NOMO-1 treated with DMSO at 0.1 percent for 48 hours (cell line): ENCODE results near the gene ACOT7.

ENCODE experiments used
- DNase-seq: peaks from one replicate; lab custom pipeline; 2025; ENCODE audit not compliant: unreplicated experiment; lab: John Stamatoyannopoulos, UW

ACOT7 gene

DNA sequence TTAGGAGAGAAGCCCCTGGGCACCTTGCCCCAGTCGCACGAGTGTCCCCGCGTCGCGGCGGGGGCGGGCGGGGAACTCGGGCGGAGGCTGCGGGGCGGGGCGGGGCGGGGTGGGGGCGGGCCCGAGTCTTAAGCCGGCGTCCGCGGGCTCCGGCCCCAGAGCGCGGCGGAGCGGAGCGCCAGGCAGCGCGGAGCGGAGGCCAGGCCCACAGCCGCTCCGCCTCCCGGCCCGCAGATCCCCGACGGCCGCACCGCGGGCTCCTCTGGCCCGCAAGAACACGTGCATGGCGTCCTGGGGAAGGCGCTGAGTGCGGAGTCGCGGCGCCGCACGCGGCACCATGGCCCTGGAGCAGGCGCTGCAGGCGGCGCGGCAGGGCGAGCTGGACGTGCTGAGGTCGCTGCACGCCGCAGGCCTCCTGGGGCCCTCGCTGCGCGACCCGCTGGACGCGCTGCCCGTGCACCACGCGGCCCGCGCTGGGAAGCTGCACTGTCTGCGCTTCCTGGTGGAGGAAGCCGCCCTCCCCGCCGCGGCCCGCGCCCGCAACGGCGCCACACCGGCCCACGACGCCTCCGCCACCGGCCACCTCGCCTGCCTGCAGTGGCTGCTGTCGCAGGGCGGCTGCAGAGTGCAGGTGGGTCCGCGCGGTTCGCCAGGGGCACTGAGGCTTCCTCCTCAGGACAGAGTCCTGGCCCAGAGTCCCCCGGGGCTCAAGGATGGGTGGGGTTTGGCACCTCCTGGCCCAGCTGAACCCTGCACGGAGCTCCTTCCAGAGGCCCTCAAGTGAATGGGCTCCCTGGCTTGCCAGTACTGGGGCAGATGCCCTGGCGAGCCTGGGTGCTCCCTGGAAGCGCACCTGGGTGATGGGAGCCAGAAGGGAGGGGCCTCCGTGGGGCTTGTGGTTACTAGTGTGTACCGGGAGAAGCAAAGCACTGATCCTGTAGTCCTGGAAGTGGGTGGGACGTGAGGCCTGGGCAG lies 31.3 kb upstream of the ACOT7 start, which contains the start of gene ESPN:
Gene ESPN, plus strand, starts transcription at position 158 of the 975 bp plus-strand sequence. Its CDS starts 180 bp downstream, at position 338.
- no peak for DNase-seq

DNA sequence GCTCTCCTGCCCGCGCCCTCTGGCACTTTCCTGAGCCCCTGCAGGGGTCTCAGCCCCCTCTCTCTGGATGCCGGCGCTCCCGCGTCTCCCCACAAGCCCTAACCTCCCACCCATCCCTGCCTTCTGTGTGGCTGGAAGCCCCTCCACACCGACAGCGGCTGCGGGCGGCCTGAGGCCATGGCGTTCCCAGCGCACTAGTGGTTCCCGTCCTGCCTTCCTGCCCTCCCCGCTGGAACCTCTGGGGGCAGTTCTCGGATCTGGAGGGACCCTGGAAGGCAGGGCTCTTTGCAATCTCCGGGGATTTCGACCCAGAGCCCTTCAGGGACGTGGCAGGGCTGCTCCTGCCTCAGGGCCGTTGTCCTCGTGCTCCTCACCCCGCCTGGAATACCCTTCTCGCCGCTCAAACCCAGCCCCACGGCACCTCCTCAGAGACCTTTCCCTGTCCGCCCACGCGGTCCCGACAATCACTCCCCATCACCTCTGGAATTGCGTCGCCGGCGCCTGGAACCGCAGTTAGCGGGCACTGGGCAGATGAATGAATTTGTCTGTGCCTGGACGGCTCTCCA lies 30.5 kb upstream of the ACOT7 start:
- DNase-seq, result no peak

DNA sequence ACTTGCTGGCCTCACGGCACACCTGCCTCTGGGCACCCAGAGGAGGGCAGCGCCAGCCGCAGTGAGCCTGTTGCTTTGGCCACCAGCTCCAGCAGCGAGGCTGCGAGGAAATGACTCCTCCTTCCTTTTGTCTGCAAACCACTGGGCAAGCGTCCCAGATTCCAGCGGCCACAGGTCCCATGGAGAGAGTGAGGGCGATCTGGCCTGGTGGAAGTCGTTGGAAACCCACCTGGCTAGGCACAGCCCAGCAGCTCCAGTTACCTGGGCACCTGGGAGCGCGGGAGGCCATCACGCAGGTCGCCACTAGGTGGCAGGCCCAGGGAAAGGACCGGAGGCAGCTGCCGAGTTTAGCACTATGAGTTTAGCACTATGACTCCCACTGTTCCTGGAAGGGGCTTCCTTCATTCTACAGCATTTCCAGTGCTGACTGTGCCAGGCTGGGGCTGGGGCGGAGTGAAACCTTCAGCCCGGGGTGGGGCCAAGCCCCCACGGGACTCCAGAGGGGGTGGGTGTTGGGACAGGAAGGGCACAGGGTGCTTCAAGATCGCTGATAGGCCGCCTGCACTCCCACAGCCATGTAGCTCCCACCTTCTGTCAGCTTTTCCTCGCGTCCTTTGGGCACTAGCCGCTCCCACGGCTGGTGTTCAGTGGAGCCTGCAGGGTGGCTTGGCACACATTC lies 29.9 kb upstream of the ACOT7 start:
- no peak for DNase-seq

DNA sequence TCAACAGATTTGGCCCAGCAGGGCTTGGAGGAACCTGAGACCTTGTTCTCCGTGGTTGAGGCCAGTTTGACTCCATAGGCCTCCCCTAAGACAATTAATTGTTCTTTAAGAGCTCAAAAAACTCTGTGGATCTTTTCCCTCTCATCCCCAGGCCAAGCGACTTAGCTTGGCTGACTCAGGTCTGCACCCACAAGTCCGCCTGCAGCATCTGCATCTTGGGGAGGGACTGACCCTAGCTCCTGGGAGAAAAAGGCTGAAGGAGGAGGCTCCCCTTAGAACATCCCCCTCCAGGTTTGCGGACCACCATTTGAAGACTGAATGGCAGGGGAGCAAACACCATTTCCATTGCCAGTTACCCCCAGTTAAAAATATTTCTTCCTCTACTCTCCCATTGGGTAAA lies 27.7 kb upstream of the ACOT7 start:
- DNase-seq, result no peak

DNA sequence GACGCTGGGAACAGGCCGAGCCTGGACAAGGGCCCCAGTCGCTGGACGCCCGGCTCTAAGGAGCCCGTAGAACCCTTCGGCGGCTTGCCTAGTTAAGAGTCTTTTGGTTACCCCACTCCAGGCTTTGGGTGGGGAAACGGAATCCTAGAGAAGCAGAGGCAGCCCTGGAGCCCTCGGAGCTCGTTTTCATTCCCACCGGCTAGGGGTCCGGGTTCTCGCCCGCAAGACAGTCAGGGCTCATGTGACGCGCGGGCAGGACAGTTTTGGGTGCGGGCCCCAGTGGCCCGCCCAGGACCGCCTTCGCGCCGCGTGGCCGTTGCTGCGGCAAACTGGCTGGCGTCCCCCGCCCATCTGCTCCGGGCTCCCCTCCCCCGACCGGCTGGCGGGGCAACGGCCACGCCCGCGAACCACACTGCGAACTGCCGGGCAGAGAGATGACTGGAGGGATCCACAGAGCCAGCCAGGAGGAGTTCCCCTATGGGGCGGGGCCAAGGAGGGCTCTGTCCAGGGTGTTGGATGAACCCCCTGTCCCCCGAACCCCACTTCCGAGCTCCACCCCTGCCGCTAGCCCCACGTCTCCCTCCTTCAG lies 27.0 kb upstream of the ACOT7 start:
- DNase-seq, result peak; percentile 14

DNA sequence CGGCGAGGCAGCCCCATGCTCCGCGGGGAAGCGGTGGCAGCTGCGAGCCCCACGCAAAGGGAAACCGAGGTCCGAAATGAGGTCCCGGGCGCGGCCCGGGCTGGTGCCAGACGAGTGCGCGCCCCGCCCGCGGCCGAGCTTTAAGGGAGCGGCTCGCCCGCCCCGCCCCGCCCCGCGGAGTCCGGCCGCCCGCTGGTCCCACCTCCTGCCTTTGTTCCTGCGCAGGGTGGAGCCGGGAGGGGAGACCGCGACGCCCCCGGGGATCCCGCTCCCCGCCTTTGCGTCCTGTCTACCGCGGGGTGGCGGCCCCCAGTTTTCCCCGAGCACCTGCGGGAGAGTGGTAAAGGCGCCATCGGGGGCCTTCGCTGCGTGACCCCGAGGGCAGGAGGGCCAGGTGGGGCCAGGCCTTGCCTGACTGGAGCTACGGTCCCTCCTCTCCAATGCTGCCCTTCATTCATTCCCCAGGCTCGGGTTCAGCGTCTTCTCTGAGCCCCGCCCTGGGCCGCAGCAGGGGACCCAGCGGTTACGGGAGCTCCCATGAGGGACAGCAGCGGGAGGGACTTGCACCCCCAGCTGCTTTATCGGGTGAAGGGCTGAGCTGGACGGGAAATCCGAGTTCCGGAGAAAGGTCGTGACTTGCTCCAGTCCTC lies 26.4 kb upstream of the ACOT7 start, which contains the start of gene HES2:
Gene HES2, minus strand, starts transcription at position 116 of the 650 bp plus-strand sequence. Its CDS starts 99 bp downstream, at position 17.
- DNase-seq, result no peak

DNA sequence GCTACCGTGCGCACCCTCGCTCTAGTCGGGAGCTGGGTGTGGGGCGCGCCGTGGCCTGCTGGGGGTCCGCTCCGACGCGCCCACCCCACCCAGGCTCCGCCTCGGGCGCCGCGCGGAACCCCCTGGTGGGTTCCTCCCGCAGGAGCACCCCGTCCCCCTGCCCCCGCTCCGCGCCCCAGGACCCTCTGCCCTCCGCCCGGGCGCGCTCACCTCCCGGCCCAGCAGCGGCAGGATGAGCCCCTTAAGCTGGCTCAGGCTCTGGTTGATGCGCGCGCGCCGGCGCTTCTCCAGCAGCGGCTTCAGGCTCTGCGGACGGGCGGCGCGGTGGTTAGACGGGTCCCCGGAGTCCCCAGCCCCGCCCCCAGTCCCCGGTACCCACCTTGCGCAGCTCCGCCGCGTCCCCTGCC lies 25.8 kb upstream of the ACOT7 start:
- no peak for DNase-seq

DNA sequence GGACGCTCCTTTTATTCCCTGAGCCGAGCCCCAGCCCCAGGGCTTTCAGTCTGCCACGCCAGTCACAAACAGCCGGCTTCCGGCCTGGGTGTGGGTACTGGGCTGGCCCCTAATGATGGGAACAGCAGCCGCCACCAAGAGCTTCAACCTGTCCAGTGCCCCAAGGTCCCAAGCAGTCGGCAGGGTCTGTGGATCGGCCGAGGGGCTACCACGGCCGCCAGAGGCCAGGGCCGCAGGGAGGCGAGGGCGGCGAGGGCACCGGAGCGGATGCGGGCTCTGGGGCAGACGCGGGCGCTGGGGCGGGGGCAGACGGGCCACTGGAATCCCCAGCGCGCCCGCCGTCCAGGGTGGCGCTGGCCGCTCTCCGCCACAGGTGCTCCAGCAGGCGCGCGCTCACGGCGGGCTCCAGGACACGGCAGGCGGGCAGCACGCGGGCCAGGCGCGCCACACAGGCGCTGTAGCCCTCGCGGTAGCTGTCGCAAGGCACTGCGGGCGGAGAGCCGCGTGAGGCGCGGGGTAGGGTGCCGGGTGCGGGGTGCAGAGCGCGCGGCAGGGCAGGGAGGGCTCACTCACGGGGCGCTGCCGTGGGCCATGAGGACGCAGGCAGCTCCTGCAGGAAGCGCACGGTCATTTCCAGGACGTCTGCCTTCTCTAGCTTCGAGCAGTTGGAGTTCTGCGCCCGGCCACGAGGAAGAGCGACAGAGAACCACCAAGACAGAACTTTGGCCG lies 25.3 kb upstream of the ACOT7 start:
- DNase-seq, result no peak

DNA sequence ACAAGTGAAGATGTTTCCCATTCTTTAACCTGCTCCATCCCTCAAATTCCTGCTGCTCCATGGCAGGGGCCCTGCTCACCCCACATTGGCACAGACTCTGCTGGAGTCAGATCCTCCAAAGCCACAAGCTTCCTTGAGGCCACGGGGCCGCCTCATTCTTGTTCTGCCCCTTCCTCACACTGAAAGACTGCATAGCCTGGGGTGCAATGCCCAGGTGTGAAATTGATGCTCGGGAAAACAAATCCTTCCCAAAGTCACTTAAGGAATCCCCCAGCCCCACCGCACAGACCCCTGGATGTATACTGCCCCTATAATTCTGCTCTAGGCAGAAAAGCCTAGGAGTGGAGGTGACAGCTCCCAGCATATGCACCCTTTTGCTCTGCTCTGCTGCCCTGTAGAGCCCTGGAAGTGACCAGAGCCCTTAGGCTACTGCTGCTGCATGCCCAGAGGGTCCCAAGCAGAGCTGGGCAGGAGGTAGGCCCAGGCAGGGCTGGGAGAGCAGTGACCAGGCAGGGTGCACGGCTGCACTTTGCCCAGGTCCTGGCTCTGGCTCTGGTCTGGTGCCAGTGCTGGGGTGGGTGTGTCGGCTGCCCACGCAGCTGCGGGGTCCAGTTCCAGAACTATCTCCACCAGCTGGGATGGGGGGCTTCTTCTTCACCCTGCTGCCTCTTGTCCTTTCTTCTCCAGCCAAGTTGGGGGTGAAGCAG lies 24.5 kb upstream of the ACOT7 start:
- DNase-seq, result no peak

DNA sequence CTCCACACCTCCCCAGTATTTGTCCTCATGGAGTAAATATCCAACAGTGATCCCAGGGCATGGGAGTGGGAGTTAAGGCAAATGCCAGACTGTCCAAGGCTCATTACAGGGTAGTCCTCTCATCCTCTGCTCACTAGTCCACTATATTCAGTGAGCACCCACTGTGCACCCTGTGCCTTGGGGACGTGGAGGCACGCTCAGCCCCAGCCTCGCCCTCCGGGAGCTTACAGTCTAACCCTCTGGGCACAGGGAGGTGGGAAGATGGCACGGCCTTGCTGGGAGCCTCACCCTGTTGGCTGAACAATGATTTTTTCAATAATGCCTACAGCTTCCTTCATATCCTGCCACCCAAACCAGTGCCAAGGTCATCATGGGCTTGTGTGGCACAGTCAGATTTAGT lies 23.3 kb upstream of the ACOT7 start:
- DNase-seq, result no peak

DNA sequence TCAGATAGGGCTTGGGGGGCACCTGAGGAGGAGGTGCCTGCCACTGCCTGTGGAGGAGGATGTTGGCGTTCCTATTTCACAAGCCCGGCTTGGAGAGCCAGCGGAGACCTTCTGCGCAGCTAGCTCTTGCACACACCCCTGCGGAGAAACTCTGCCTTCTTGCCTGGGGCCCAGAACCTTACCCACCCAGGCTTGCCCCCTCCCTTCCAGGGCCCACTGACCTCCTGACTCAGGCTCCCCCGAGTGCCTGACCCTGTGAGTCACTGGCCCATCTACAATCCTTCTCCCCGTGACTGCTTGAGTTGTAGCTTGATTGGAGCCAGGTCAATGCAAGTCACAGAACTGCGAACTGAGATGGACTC lies 22.7 kb upstream of the ACOT7 start:
- no peak for DNase-seq

DNA sequence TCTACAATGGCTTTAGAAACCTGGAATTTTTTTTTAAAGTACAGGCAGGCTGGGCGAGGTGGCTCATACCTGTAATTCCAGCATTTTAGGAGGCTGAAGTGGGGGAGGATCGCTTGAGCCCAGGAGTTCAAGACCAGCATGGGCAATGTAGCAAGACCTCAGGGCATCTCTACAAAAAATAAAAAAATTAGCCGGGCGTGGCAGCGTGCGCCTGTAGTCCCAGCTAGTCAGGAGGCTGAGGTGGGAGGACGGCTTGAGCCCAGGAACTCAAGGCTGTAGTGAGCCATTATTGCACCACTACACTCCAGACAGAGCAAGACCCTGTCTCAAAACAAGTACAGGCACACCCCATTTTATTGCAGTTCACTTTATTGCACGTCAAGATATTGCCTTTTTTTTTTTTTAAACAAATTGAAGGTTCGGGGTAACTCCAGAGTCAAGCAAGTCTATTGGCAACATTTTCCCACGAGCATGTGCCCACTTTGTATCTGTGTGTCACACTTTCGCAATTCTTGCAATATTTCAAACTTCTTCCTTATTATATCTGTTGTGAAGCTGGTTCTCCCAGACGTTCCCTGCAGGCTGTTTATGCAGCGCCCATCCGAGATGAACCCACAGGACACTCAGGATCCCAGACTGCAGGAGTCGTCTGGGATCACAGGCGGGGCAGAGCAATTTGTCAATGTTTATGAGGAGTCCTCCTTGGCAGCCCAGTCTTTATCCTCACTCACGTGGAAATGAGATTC lies 21.5 kb upstream of the ACOT7 start:
- DNase-seq, result peak; percentile 29

DNA sequence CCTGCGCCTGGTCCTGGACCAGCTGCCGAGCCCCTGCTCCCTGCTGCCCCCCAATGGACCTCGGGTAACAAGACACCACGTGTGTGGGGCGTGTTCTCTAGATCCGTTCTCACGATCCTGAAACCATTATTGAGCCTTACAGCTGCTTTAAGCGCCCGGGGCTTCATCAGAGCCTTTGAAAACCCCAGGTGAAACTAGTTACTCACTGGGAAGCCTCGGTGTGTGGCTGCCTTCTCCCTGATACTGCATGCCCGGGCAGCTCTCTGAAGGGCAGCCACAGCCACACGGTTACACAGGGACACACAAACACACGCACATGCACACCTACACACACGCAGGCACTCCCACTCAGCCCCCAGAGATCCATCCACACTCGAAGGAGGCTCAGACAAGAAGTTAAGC lies 20.9 kb upstream of the ACOT7 start:
- DNase-seq, result peak; percentile 8

DNA sequence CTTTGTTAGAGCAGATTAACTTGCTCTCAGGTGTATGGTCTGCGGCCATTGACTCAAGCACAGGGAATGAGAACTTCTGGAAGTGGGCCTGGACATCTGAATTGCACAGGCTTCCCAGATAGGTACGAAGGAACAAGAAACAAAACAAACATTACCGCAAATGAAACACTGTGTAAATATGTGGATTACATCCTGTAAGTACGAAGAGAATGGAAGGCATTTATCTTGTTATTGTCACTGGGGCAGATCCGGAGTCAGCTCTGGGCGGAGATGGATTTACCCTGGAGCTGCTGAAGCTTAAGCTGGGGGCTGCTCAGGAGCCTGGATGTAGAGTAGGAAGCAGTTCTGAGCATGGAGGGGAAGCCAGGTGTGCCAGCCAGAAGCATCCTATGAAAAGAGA lies 19.3 kb upstream of the ACOT7 start:
- DNase-seq, result no peak

DNA sequence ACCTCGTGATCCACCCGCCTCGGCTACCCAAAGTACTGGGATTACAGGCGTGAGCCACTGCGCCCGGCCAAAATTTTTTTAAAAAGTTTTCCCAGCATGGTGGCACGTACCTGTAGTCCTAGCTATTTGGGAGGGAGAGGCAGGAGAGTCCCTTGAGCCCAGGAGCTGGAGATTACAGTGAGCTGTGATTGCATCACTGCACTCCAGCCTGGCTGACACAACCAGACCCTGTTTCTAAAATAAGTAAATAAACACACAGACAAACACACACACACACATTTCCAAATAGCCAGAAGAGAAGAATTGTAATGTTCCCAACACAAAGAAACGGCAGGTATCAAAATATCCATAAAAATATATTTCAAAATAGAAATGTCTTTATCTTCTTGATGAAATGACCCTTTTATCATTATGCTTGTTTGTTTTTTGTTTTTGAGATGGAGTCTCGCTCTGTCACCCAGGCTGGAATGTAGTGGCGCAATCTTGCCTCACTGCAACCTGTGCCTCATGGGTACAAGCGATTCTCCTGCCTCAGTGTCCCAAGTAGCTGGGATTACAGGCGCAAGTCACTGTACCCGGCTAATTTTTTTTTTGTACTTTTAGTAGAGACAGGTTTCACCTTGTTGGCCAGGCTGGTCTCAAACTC lies 16.8 kb upstream of the ACOT7 start:
- no peak for DNase-seq

DNA sequence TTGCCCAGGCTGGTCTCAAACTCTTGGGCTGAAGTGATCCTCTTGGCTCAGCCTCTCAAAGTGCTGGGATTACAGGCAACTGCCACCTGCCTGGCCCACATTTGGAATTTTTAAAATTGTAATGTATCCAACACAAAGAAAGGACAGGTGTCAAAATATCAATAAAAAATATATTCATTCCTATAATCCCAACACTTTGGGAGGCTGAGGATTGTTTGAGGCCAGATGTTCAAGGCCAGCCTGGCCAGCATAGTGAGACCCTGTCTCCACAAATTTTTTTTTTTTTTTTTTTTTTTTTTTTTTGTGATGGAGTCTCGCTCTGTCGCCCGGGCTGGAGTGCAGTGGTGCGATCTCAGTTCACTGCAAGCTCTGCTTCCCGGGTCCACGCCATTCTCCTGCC lies 16.2 kb upstream of the ACOT7 start:
- no peak for DNase-seq

DNA sequence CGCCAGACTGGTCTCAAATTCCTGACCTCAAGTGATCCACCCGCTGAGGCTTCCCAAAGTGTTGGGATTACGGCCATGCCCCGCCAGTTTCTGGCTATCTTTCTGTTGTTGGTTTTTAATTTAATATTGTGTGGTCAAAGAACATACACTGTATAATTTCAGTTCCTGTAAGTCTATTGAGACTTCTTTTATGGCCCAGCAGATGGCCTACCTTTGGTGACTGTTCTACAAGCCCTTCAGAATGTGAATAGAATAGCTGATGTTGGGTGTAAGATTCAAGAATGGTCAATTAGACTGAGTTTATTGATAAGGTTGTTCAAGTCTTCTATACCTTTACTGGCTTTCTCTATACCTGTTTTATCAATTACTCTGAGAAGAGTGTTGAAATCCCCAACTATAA lies 15.5 kb upstream of the ACOT7 start:
- no peak for DNase-seq

DNA sequence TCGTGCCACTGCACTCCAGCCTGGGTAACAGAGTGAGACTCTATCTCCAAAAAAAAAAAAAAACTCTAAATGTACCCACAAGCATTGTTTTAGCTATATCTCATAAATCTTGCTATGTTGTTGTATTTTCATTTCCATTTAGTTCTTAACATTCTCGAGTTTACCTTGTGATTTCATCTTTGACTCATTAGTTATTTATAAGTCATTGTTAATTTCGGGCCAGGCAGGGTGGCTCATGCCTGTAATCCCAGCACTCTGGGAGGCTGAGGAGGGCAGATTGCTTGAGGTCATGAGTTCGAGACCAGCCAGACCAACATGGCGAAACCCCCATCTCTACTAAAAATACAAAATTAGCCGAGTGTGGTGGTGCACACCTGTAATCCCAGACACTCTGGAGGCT lies 14.5 kb upstream of the ACOT7 start:
- DNase-seq, result no peak
